K562 (cell line): ENCODE measurements around the gene PPIA. TPM values are rescaled to one million over a fixed set of nuclear protein-coding genes. Genes with fewer than 3 reads are reported as not detected.

Source experiments
- CBX3 ChIP-seq, 2 experiments: IDR thresholded peaks; 1 replicate in 1 of 2; 2 replicates in 1 of 2; pipeline ENCODE4 v1.6.1; 2012; ENCODE audit warnings: inconsistent platforms in 2 of 2, low read length in 2 of 2, borderline replicate concordance in 1 of 2, control low read depth in 1 of 2
- FOXM1 ChIP-seq, 2 experiments: fragments of 450-650 bp in 1 of 2; sonication (generic) in 1 of 2; formaldehyde crosslinking in 1 of 2; IDR thresholded peaks; 2 replicates each; pipeline versions ENCODE4 v1.6.1 to v1.9.0; 2017 to 2022; ENCODE audit warnings: low read depth in 2 of 2, mild to moderate bottlenecking in 2 of 2, missing genetic modification reagents in 1 of 2, moderate library complexity in 1 of 2
- MAFG ChIP-seq: fragments of 450-650 bp; conservative IDR thresholded peaks from 2 replicates; pipeline ENCODE4 v1.6.1; 2016; ENCODE audit warnings: missing genetic modification characterization, missing compliant biosample characterization
- POLR2B ChIP-seq: fragments of 450-650 bp; IDR thresholded peaks from 2 replicates; pipeline ENCODE4 v1.6.1; 2018; ENCODE audit warnings: low read depth; ENCODE audit not compliant: partially characterized antibody
- POLR2H ChIP-seq: IDR thresholded peaks from 2 replicates; pipeline ENCODE4 v1.6.1; 2016; ENCODE audit warnings: missing genetic modification characterization, low read depth, mild to moderate bottlenecking, control low read depth, missing compliant biosample characterization, moderate library complexity
- PPARD ChIP-seq: fragments of 250-450 bp; sonication (Bioruptor Pico); IDR thresholded peaks from 2 replicates; pipeline ENCODE4 v1.8.0; 2022; ENCODE audit warnings: inconsistent platforms, mild to moderate bottlenecking, moderate library complexity
- RAD51 ChIP-seq: fragments of 450-650 bp; IDR thresholded peaks from 2 replicates; pipeline ENCODE4 v1.7.1; 2016; ENCODE audit warnings: low read depth, mild to moderate bottlenecking, borderline replicate concordance
- SP1 ChIP-seq: sonication (generic); formaldehyde crosslinking; IDR thresholded peaks from 2 replicates; pipeline ENCODE4 v1.8.1; 2022; ENCODE audit warnings: mild to moderate bottlenecking, missing genetic modification reagents
- STAG1 ChIP-seq: sonication (generic); formaldehyde crosslinking; IDR thresholded peaks from 2 replicates; pipeline ENCODE4 v1.5.0; 2020; ENCODE audit warnings: missing genetic modification reagents, borderline replicate concordance
- XRCC4 ChIP-seq: IDR thresholded peaks from one replicate; pipeline ENCODE4 v1.6.1; 2011; ENCODE audit not compliant: insufficient read depth, insufficient read length; ENCODE audit errors: extremely low read depth
- ZFP1 ChIP-seq: fragments of 450-650 bp; formaldehyde crosslinking; IDR thresholded peaks from 2 replicates; pipeline ENCODE4 v1.4.0; 2020; ENCODE audit warnings: mild to moderate bottlenecking, mixed read lengths
- ZFP36 ChIP-seq: fragments of 150-350 bp; IDR thresholded peaks from 2 replicates; pipeline ENCODE4 v1.6.1; 2018; ENCODE audit warnings: low read length, low read depth; ENCODE audit not compliant: partially characterized antibody
- ZNF140 ChIP-seq: fragments of 250-450 bp; sonication (Bioruptor Pico); IDR thresholded peaks from 2 replicates; pipeline ENCODE4 v1.8.0; 2021; ENCODE audit warnings: moderate library complexity, mild to moderate bottlenecking, inconsistent platforms
- ZNF217 ChIP-seq: sonication (generic); formaldehyde crosslinking; IDR thresholded peaks from 2 replicates; pipeline ENCODE4 v1.8.0; 2022; ENCODE audit warnings: mild to moderate bottlenecking, missing genetic modification reagents
- ZNF232 ChIP-seq: sonication (generic); formaldehyde crosslinking; IDR thresholded peaks from 2 replicates; pipeline ENCODE4 v1.8.0; 2022; ENCODE audit warnings: mild to moderate bottlenecking, missing genetic modification reagents
- ZNF668 ChIP-seq: fragments of 250-450 bp; sonication (Bioruptor Pico); IDR thresholded peaks from 2 replicates; pipeline ENCODE4 v1.8.0; 2022; ENCODE audit warnings: mild to moderate bottlenecking, inconsistent platforms
- polyA plus RNA-seq, 8 experiments: library from polyadenylated mRNA; depleted of rRNA in 4 of 8; stranded (reverse) in 5 of 8; unstranded in 3 of 8; fragments of >200 nt; fragmentation: Nextera tagmentation in 2 of 8; fragmentation: Illumina TruSeq in 1 of 8; extraction: Ambion mirVana in 2 of 8; extraction: Trizol in 1 of 8; gene quantifications; 2 replicates each; pipeline versions ENCODE4 v1.2.1 to v1.2.3, GENCODE V29; 2011 to 2014; ENCODE audit warnings: inconsistent platforms in 1 of 8, missing spikeins in 1 of 8
- total RNA-seq, 7 experiments: library from RNA; depleted of rRNA in 6 of 7; stranded (reverse); fragments of >200 nt in 6 of 7; fragmentation: Illumina TruSeq in 2 of 7; extraction: Trizol in 2 of 7; gene quantifications; 2 replicates each; pipeline versions ENCODE4 v1.2.1 to v1.2.3, GENCODE V29; 2011 to 2021; ENCODE audit warnings: low replicate concordance in 1 of 7
- TF ChIP-seq, protein P1 (sequence below): fragments of 450-650 bp; formaldehyde crosslinking; IDR thresholded peaks from 2 replicates; pipeline ENCODE4 v1.4.0; 2020; ENCODE audit warnings: mild to moderate bottlenecking, mixed read lengths
- TF ChIP-seq, protein P2 (sequence below), 2 experiments: fragments of 450-650 bp; IDR thresholded peaks; 2 replicates each; pipeline ENCODE4 v1.6.1; 2016
- TF ChIP-seq, protein P3 (sequence below): fragments of 250-450 bp; sonication (Bioruptor Pico); IDR thresholded peaks from 2 replicates; pipeline ENCODE4 v1.4.0; 2020; ENCODE audit warnings: mild to moderate bottlenecking, moderate library complexity
- TF ChIP-seq, protein P4 (sequence below): sonication (generic); formaldehyde crosslinking; IDR thresholded peaks from 2 replicates; pipeline ENCODE4 v1.8.1; 2022; ENCODE audit warnings: missing genetic modification reagents

The PPIA gene
- total and polyA plus RNA-seq, 9 of the 15 experiments (the other 6 are each of a cell fraction or from before 2014, with no cell fraction given), result 2,583 to 7,504 (median 3,973) TPM

DNA sequence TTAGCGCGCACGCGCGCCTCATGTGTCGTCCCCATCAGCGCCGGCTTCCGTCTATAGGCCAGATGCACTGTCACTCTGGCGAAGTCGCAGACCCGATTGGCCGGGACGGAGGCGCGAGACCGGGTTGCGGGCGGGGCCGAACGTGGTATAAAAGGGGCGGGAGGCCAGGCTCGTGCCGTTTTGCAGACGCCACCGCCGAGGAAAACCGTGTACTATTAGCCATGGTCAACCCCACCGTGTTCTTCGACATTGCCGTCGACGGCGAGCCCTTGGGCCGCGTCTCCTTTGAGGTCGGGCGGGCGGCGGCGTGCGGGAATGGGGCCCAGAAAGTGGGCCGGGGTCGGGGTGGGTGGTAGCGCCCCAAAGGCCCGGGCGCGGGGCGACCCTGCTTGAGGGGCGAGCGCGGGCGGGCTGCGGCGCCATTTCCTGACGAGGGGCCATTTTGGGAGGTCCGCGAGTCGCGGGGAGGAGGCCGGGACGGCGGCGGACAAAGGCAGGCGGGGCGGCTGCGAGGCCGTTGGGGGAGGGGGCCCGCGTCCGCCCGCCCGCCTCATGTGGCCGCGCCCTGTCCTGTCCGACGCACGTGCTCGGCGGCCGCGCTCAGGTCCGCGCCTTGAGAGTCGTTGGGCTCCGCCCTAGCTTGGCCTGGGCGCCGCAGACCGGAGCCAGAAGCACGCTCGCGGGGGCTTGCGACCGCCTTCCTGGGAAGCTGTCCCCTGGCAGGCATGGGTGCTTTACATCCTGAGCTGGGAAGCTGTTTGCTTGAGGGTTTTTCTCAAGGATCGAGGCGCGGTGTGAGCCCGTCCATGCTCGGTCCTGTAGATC, at the start of gene PPIA (continued):
- TF ChIP-seq ZNF232 (CRISPR knock-in tag) (0 out of 2 replicates have a peak, but pooled peaks have one; percentile 12), STAG1 (CRISPR knock-in tag) (no peak; the same call in 1 of the 2 replicates), FOXM1 (IDR thresholded peaks at IDR 0.05; ENCODE audit: low read depth) (no peak), FOXM1 (CRISPR knock-in tag; IDR thresholded peaks at IDR 0.05; ENCODE audit: low read depth) (no peak; the same call in 1 of the 2 replicates), SP1 (CRISPR knock-in tag) (peak; percentile 97), ZNF140 (CRISPR knock-in tag) (no peak), CBX3 (IDR thresholded peaks at IDR 0.05; ENCODE audit: borderline replicate concordance in 1 of 2, low read length in 2 of 2) (no peak; a peak in 1 of 3 replicates), POLR2B (peak; percentile 97), ZNF217 (CRISPR knock-in tag) (no peak), PPARD (CRISPR knock-in tag) (no peak), RAD51 (no peak; the same call in 1 of the 2 replicates), MAFG (tag) (no peak), ZFP1 (CRISPR knock-in tag) (no peak), ZFP36 (no peak), XRCC4 (no peak), ZNF668 (CRISPR knock-in tag) (no peak; the same call in 1 of the 2 replicates), POLR2H (peak; percentile 98)
- TF ChIP-seq, protein P1, sequence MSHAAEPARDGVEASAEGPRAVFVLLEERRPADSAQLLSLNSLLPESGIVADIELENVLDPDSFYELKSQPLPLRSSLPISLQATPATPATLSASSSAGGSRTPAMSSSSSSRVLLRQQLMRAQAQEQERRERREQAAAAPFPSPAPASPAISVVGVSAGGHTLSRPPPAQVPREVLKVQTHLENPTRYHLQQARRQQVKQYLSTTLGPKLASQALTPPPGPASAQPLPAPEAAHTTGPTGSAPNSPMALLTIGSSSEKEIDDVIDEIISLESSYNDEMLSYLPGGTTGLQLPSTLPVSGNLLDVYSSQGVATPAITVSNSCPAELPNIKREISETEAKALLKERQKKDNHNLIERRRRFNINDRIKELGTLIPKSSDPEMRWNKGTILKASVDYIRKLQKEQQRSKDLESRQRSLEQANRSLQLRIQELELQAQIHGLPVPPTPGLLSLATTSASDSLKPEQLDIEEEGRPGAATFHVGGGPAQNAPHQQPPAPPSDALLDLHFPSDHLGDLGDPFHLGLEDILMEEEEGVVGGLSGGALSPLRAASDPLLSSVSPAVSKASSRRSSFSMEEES (CRISPR knock-in tag), result no peak
- TF ChIP-seq, protein P2, sequence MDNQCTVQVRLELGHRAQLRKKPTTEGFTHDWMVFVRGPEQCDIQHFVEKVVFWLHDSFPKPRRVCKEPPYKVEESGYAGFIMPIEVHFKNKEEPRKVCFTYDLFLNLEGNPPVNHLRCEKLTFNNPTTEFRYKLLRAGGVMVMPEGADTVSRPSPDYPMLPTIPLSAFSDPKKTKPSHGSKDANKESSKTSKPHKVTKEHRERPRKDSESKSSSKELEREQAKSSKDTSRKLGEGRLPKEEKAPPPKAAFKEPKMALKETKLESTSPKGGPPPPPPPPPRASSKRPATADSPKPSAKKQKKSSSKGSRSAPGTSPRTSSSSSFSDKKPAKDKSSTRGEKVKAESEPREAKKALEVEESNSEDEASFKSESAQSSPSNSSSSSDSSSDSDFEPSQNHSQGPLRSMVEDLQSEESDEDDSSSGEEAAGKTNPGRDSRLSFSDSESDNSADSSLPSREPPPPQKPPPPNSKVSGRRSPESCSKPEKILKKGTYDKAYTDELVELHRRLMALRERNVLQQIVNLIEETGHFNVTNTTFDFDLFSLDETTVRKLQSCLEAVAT (IDR thresholded peaks at IDR 0.05), result peak; percentile 42 to 63; a peak in 1 of 4 replicates
- TF ChIP-seq, protein P3, sequence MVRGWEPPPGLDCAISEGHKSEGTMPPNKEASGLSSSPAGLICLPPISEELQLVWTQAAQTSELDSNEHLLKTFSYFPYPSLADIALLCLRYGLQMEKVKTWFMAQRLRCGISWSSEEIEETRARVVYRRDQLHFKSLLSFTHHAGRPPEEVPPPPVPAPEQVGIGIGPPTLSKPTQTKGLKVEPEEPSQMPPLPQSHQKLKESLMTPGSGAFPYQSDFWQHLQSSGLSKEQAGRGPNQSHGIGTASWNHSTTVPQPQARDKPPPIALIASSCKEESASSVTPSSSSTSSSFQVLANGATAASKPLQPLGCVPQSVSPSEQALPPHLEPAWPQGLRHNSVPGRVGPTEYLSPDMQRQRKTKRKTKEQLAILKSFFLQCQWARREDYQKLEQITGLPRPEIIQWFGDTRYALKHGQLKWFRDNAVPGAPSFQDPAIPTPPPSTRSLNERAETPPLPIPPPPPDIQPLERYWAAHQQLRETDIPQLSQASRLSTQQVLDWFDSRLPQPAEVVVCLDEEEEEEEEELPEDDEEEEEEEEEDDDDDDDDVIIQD, result no peak
- TF ChIP-seq, protein P4, sequence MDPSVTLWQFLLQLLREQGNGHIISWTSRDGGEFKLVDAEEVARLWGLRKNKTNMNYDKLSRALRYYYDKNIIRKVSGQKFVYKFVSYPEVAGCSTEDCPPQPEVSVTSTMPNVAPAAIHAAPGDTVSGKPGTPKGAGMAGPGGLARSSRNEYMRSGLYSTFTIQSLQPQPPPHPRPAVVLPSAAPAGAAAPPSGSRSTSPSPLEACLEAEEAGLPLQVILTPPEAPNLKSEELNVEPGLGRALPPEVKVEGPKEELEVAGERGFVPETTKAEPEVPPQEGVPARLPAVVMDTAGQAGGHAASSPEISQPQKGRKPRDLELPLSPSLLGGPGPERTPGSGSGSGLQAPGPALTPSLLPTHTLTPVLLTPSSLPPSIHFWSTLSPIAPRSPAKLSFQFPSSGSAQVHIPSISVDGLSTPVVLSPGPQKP (CRISPR knock-in tag), result no peak
